ENCODE data around the gene SYCN.

Gene SYCN

DNA sequence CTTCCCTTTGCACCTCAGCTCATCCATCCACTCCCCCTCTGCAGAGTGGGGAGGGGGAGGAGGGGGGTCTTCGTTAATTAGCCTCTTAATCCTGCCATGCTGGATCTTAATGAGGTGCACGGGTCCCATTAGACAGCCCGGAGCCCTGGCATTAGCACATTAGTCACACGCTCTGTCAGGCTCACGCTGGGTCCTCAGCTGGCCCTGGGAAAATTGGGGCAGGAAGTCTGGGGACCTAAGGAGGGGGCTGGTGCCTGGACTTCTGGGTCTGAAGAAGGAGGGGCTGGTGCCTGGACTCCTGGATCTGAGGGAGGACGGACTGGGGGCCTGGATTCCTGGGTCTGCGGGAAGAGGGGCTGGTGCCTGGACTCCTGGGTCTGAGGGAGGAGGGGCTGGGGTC lies 7.7 kb downstream of the SYCN start:
- no peak for DNase-seq (ENCODE audit: low read depth in 2 of 2, low spot score in 1 of 2)

DNA sequence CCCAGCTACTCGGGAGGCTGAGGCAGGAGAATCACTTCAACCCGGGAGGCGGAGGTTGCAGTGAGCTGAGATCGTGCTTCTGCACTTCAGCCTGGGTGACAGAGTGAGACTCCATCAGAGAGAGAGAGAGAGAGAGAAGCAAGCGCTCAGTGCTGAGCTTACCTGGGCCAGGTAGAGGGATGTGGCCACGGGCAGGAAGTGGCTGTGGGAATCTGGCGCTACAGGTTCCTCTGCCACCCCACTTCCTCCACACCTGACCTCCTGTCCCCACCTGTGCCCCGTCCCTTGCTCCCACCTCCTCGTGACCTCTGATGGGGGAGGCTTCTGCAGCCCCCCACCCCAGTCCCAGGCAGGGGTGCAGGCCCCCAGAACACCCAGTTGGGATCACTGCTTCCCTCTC lies 8.3 kb downstream of the SYCN start:
- DNase-seq (ENCODE audit: low read depth in 2 of 2, low spot score in 1 of 2), result no peak

DNA sequence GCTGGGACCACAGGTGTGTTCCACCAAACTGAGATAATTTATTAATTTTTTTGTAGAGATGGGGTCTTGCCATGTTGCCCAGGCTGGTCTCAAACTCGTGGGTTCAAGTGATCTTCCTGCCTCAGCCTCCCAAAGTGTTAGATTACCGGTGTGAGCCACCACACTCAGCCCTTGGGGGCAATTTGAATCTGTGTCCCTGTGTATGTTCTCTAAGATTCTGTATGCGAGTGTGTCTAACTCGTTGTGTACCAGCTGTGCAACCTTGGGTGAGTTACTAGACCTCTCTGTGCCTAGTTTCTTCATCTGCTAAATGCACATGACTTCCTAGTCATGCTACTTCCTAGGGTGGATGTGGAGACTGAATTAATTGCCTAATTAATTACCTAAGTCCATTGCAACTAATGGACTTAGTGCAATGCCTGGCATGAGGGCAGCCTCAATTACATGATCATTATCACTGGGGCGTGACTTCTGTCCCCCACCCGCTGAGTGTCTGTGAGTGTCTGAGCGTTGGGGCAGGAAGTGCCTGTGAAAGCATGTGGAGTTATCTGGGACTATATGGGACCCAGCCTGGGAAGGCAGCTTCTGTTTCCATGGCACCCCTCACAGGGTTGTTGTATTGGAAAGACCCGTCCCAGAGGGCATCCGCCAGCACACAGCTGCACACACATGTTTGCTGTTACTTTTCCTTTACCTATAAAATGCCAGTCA lies 9.1 kb downstream of the SYCN start:
- no peak for DNase-seq (ENCODE audit: low read depth in 2 of 2, low spot score in 1 of 2)

DNA sequence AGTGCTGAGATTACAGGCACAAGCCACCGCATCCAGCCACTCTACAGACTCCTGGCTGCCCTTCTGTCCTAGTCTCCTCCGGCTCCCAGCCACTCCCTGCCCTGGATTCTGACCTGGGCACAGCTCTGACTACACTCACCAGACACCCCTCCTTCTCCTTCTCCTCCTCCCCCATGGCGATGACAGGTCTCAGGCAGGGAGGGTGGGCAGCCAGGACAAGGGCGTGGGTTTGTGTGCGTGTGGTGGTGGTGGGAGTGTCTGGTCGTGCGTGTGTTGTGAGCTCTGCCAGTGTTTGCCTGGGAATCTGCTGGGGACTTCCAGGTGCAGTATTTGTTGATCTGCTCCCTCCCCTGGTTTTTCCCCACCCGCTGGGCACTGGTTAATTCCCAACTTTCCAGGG lies 10.3 kb downstream of the SYCN start:
- no peak for DNase-seq (ENCODE audit: low read depth in 2 of 2, low spot score in 1 of 2)

DNA sequence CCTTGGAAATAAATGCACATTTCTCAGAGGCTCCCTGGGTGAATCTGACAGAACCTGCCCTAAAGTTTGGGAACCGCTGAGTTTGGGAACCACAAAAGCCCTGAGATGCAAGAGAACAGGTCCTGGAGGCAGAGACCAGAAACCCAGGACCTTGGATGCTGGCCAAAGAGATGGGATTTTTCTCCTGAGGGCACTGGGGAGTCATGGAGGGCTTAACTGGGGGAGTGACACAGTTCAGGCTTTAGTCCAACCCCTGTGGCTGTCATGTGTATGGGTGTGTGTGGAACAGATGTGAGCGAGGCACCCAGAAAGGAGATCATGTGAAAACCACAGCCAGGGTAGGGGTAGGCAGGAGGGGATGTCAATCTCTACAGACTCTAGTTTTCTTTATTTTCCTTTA lies 11.2 kb downstream of the SYCN start:
- DNase-seq (ENCODE audit: low read depth in 2 of 2, low spot score in 1 of 2), result no peak

DNA sequence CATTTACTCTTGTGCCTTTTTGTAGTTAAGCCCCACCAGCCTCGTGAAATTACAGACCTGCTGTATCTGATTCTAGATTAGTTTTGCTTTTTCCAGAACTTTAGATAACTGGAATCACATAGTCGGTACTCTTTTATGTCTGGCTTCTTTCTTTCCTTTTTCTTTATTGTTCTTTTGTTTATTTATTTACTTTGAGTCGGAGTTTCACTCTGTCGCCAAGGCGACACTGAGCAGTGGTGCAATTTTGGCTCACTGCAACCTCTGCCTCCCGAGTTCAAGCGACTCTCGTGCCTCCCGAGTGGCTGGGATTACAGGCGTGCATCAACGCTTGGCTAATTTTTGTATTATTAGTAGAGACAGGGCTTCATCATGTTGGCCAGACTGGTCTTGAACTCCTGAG lies 13.3 kb downstream of the SYCN start:
- DNase-seq (ENCODE audit: low read depth in 2 of 2, low spot score in 1 of 2), result no peak

DNA sequence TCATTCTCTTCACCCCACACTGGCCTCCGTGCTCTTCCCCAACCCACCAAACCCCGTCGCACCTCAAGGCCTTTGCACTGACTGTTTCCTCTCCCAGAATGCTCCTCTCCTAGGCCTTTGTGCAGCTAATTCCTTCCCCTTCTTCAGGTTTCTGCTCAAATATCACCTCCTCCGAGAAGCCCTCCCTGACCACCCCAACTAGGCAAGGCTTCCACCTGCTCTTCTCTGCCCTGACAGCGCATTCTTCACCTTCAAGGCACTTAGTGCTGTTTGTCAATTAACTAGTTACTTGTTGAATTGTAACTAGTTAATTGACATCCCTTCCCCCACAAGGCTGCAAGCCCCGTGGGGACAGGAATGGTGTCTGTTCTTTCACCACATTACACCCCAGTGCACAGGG lies 15.1 kb downstream of the SYCN start:
- DNase-seq (ENCODE audit: low read depth in 2 of 2, low spot score in 1 of 2), result no peak

DNA sequence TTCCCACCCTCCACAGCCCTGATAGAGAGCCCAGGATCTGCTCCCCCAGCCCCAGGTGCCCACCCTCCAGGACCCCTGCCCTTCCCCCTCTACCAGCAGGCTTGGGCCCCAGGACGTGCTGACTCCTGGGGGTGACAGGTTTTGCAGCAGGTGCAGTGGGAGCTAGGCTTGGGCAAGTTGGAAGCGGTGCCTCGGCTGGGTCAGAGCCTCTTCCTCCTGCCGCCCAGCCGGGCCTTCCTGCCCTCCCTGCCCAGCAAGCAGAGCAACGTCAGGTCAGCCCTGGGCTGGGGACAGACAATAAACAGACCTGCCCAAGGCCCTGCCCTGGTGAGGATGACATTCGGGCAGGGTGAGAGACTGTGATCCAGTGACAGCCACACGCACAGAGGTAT lies 16.5 kb downstream of the SYCN start:
- no peak for DNase-seq (ENCODE audit: low read depth in 2 of 2, low spot score in 1 of 2)

DNA sequence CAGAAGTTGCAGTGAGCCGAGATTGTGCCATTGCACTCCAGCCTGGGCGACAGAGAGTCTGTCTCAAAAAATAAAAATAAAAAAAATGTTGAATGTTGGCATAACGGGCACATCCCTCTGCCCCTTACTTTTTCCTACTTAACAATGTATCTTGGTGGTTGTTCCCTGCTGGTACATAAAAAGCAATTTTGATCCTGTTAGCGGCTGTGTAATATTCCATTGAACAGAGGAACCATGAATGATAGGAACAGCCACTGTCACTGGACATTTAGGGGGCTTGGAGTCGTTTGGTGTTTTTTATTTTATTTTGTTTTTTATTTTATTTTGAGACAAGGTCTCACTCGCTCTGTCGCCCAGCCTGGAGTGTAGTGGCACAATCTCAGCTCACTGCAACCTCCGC lies 17.7 kb downstream of the SYCN start:
- DNase-seq (ENCODE audit: low read depth in 2 of 2, low spot score in 1 of 2), result no peak

DNA sequence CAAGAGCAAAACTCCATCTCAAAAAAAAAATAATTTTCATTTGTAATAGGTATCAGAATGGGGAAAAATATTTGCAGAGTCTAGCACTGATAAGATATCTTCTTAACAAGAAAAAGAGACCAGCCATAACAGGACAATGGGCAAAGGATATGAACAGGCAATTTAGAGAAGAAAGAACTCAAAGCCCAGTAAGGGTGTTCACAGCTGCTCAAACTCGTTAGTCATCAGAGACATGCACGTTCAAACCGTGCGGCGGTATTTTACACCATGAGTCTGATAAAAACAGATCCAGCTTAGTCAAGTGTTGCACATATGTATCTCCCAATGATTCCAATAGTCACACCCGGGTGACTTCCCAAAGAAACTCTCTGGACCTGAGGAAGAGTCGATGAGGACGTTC lies 21.0 kb downstream of the SYCN start:
- no peak for DNase-seq (ENCODE audit: low read depth in 2 of 2, low spot score in 1 of 2)

DNA sequence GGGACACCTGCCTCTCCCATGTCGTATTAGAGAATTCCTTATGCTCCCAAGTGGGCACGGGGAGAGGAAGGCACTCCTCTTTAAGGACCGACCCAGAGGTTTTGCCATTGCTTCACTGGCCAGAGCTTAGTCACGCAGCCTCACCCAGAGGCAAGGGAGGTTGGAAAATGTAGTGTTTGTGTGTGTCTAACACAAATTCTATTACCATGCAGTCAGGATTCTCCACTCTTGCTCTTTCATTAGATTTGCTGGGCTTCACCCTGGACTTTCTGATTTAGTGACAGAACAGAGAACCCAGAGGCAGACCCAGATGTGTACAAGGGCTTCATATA lies 21.9 kb downstream of the SYCN start:
- DNase-seq (ENCODE audit: low read depth in 2 of 2, low spot score in 1 of 2), result no peak

DNA sequence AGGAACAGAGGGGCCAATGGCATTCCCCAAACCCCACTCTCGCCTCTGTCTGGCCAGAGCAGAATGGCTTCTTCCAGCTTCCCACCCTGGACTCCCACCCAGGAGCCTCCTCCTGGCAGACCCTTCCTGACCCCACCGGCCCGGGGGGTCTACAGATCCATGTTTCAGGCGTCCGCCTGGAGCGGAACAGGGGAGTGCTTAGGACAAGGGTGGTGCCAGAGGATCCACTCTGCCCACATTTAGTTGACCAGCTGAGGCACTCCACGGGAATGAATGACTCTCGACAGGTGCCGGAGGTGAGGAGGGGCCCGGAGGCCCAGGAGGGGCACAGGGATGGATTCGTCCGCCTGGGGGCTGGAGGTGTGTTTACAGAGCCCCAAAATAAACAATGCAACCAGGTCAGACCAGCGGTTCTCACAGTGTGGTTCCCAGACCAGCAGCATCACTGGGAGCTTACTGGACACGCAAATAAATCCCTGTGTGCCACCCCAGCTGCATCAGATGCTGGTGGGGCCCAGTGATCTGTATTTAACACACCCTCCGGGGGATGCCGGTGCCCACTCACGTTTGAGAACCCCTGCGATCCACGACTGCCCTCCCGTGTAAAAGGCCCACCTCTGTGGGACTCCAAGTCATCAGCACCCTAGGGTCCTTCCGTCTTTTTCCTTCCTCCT lies 22.4 kb downstream of the SYCN start:
- DNase-seq (ENCODE audit: low read depth in 2 of 2, low spot score in 1 of 2), result no peak

DNA sequence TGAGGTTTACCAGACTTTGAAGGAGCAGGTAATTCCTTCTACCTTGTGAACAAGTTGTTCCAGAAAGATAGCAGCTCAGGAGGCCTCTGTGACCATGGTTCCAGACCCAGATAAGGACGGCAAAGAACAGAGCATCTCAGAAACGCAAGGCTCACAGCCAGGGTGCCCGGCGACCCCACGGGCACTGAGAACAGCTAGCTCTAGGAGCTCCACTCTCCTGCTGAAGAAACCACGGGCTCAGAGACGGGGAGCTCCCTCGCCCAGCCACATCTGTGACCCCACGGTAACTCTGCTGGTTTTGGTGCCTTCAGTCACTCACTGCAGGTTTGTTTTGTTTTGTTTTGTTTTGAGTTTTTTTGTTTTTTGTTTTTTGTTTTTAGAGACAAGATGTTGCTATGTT lies 23.3 kb downstream of the SYCN start:
- DNase-seq (ENCODE audit: low read depth in 2 of 2, low spot score in 1 of 2), result no peak

DNA sequence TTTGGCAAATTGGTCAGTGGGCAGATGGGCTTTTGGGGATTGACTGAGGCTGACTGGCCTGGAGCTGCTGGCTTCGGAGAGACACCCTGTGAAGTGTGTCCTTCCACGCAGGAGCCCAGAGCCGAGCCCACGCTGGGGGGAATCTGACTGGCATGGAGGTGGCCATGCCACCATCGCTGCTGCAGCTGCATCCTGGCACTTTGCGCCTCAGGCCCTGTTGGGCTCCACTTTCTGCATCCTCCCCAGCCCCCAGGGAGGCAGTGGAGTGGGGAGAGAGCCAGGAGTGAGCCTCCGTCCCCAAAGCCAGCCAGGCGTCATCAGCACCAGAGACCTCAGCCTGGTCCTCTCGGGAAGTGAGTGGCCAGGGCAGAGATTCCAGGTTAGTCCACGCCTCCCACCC lies 24.3 kb downstream of the SYCN start:
- DNase-seq (ENCODE audit: low read depth in 2 of 2, low spot score in 1 of 2), result no peak

DNA sequence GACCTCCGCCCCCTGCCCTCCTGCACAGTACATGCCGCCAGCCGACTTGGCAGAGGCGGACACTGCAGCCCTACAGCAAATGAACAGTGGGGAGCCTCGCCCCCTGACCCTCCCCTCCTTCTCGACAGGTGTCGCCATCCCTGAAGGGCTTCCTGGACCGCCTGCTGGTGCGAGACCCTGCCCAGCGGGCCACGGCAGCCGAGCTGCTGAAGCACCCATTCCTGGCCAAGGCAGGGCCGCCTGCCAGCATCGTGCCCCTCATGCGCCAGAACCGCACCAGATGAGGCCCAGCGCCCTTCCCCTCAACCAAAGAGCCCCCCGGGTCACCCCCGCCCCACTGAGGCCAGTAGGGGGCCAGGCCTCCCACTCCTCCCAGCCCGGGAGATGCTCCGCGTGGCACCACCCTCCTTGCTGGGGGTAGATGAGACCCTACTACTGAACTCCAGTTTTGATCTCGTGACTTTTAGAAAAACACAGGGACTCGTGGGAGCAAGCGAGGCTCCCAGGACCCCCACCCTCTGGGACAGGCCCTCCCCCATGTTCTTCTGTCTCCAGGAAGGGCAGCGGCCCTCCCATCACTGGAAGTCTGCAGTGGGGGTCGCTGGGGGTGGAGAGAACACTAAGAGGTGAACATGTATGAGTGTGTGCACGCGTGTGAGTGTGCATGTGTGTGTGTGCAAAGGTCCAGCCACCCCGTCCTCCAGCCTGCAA lies 25.6 kb downstream of the SYCN start:
- DNase-seq (ENCODE audit: low read depth in 2 of 2, low spot score in 1 of 2), result no peak

DNA sequence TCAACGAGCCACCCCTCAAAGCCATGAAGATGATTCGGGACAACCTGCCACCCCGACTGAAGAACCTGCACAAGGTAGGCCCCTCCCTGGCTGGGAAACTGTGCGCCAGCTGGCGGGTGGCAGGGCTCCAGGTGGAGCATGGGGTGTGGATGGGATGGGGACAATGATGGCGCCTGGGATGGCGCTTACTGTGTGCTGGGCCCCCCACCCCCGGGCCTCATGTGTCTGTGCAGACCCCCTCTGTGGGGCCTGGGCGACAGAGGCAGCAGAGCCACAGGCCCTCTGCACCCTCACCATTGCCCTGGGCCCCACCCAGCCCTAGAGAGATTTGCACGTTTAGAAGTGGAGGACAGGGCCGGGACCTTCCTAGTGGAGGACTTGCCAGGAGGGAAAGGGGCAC lies 26.3 kb downstream of the SYCN start:
- DNase-seq (ENCODE audit: low read depth in 2 of 2, low spot score in 1 of 2), result no peak

DNA sequence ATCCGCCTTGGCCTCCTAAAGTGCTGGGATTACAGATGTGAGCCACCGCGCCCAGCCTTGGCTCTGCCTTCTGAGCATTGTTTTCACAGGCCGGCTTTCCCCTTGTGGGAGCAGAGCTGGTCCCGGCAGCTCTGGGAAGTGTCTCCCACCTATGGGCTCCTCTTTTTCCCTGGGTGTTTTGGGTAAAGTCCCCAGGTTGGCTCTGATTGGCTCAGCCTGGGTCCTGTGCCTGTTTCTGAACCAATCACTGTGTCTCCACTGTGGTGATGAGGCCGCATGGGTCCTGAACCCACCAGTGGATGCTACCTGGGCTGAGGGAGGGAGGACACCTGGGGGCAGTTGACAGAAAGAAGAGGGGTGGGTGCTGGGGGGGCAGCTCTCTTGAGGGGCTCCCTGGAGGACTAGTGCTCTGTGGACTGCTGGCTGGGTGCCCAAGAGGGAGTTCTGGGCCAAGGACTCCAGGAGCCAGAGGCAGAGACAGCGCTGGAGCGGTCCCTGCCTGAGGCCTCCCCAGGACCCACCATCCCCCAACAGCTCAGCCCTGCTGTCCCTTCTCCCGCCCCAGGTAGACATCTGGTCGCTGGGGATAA lies 26.9 kb downstream of the SYCN start:
- no peak for DNase-seq (ENCODE audit: low read depth in 2 of 2, low spot score in 1 of 2)

DNA sequence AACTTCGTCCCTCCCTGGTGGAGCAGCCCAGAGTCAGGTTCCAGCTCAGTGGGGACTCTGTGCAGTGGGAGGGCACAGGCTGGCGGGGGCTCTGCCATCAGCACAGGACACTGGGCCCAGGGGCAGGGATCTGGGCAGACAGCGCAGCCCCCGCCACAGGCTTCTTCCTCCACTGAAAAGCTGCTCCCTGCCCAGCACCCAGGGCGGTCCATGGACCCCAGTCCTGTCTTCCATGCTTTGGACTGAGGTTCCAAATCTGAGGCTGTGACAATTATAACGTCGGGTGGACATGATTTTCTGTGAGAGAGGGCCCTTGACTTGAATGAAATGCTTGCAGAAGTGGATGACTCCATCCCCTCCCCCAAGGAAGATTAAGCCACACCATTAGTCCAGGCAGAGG lies 28.5 kb downstream of the SYCN start:
- no peak for DNase-seq (ENCODE audit: low read depth in 2 of 2, low spot score in 1 of 2)

DNA sequence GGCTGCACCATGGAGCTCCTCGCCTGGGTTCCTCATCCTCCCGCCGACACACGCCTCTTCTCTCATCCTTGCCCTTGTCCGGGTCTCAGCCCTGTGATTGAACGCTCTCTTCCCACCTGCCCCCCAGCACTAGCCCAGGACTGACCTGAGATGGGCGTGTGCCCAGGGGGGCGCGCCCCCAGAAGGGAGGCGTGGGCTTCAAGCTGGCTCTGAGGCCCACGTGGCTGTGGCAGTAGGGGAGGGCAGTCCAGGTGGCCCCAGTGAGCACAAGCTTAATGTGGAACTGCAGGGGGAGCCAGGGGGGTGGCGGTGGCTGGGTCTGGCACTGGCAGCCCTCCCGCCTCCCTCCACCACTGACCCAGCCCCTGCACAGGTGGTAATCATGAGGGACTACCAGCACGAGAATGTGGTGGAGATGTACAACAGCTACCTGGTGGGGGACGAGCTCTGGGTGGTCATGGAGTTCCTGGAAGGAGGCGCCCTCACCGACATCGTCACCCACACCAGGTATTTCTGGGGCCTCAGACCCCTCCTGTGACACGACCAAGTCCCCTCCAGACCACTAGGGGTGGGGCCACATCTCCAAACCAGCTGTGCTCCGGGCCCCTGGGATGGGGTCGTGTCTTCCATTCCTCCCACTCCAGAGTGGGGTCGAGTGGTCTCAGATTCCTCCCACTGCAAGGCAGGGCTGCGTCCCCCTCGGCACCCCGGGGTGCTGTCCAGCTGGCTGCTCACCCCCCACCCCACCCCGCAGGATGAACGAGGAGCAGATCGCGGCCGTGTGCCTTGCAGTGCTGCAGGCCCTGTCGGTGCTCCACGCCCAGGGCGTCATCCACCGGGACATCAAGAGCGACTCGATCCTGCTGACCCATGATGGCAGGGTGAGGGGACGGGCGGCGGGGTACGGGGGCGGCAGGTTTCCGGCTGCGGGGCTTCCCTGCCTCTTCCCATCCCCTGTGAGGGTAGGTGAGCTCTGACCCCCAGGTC lies 29.2 kb downstream of the SYCN start:
- DNase-seq (ENCODE audit: low read depth in 2 of 2, low spot score in 1 of 2), result no peak

DNA sequence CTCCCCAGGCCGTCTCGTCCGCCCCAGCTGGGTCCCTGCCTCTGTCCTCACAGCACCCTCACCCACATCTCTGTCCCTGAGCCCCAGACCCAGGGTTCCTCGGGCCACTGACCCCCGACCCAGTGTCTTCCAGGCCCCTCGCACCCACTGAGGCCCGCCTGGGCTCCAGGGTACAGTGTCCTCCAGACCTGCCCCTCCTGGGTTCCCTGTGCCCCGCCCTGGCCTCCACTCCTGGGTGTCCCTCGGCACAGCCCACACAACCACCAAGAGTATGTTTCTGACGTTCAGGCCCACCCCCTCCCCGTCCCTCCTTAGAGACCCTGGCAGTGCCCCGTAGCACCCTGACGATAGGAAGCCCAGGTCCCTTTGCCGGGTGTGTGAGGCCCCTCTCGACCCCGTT lies 29.9 kb downstream of the SYCN start:
- DNase-seq (ENCODE audit: low read depth in 2 of 2, low spot score in 1 of 2), result no peak

DNA sequence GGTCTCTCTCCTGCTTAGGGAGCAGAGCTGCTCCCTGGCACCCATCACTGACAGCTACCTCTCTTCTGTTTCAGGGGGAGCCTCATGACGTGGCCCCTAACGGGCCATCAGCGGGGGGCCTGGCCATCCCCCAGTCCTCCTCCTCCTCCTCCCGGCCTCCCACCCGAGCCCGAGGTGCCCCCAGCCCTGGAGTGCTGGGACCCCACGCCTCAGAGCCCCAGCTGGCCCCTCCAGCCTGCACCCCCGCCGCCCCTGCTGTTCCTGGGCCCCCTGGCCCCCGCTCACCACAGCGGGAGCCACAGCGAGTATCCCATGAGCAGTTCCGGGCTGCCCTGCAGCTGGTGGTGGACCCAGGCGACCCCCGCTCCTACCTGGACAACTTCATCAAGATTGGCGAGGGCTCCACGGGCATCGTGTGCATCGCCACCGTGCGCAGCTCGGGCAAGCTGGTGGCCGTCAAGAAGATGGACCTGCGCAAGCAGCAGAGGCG lies 30.5 kb downstream of the SYCN start:
- DNase-seq (ENCODE audit: low read depth in 2 of 2, low spot score in 1 of 2), result no peak
